Hematopoietic multipotent progenitor cell treated with erythropoietin and hydrocortisone succinate and interleukin-3 and kit ligand, for 15 days (in vitro differentiated cells): ENCODE data around the gene FRZB.

Source experiments
- DNase-seq: peaks from one replicate; pipeline ENCODE4 v3.0.0-alpha.2; 2015; ENCODE audit warnings: low spot score

Gene FRZB

GRCh38 chr2:182784777-182785176, 81.7 kb downstream of the FRZB start:
- no peak for DNase-seq

- DNase-seq, result no peak
Measured at GRCh38 chr2:182784058-182784706, 82.3 kb downstream of the FRZB start.
